Suprapubic skin (tissue), 4 donors: ENCODE data around the gene CYP39A1.

Experiments
- EP300 ChIP-seq: sonication (generic); formaldehyde crosslinking; IDR thresholded peaks from one replicate; pipeline ENCODE4 v1.6.1; 2017; ENCODE audit warnings: antibody characterized with exemption
- POLR2AphosphoS5 ChIP-seq, 3 donors: sonication (generic); formaldehyde crosslinking; IDR thresholded peaks; one replicate each; pipeline ENCODE4 v1.6.1; 2017; ENCODE audit warnings: antibody characterized with exemption in 3 of 3
- TF ChIP-seq, protein P1 (sequence below), 2 donors: fragments of 200-600 bp in 1 of 2; fragments of 450-650 bp in 1 of 2; sonication (generic) in 1 of 2; IDR thresholded peaks; one replicate each; pipeline ENCODE4 v1.5.1; 2016 to 2019; ENCODE audit warnings: antibody characterized with exemption in 2 of 2, mild to moderate bottlenecking in 1 of 2, moderate library complexity in 1 of 2

DNA sequence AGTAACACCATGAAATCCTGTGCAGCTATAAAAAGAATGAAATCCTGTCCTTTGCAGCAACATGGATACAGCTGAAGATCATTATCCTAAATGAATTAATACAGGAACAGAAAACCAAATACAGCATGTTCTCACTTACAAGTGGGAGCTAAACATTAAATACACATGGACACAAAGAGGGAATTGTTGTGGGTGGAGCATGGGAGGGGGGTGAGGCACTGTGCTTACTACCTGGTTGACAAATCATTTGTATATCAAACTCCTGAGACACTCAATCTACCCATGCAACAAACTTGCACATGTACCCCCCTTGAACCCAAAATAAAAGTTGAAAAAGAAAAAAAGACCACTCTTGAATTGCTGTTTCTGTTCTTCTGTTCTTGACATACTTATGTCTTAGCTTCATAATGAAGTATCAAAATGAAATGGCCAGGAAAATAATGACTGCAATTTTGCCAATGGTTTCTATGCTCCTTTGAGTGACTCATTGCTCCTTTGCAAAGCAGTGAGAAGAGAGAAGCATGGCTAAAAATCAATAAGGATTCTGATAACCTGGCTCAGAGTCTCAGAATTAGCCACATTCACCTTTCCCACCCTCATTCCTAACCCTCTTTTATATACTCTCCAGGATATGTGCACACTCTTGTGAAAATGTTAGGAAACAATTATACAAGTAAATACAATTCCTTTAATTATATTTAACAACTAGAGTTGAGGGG is 71.0 kb downstream of the CYP39A1 start:
- TF ChIP-seq, protein P1, sequence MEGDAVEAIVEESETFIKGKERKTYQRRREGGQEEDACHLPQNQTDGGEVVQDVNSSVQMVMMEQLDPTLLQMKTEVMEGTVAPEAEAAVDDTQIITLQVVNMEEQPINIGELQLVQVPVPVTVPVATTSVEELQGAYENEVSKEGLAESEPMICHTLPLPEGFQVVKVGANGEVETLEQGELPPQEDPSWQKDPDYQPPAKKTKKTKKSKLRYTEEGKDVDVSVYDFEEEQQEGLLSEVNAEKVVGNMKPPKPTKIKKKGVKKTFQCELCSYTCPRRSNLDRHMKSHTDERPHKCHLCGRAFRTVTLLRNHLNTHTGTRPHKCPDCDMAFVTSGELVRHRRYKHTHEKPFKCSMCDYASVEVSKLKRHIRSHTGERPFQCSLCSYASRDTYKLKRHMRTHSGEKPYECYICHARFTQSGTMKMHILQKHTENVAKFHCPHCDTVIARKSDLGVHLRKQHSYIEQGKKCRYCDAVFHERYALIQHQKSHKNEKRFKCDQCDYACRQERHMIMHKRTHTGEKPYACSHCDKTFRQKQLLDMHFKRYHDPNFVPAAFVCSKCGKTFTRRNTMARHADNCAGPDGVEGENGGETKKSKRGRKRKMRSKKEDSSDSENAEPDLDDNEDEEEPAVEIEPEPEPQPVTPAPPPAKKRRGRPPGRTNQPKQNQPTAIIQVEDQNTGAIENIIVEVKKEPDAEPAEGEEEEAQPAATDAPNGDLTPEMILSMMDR (IDR thresholded peaks at IDR 0.05): no peak
- TF ChIP-seq EP300: no peak
- TF ChIP-seq POLR2AphosphoS5 (IDR thresholded peaks at IDR 0.05): no peak
